ENCODE measurements around the gene PLP1. TPM values are rescaled to one million over a fixed set of nuclear protein-coding genes. Genes with fewer than 3 reads are reported as not detected.

Gene PLP1
- total and polyA plus RNA-seq, 2 of the 8 experiments (the other 6 are each of a cell fraction or from before 2014, with no cell fraction given): 49.2 to 218 TPM

GRCh38 chrX:103789004-103789403, 12.4 kb downstream of the PLP1 start:
- H4K5ac ChIP-seq (ENCODE audit: insufficient read length, low read depth, low read length): no peak overlapping the region
- H3K4me1 ChIP-seq (replicated peaks in 1 of 4; ENCODE audit: control insufficient read depth in 3 of 4, insufficient read depth in 4 of 4, low read length in 3 of 4): no peaks in the 10 kb centered on the region
- FAIRE-seq: no peak
- H3K23ac ChIP-seq (ENCODE audit: insufficient read length): no peak overlapping the region
- no peaks in the 10 kb centered on the region for H4K20me1 ChIP-seq (replicated peaks in 1 of 2; ENCODE audit: control insufficient read depth in 1 of 2, insufficient read depth in 2 of 2, low read length in 2 of 2)
- no peak overlapping the region for H2AK5ac ChIP-seq (ENCODE audit: low read depth, low read length)
- no peak overlapping the region for H3K18ac ChIP-seq (ENCODE audit: extremely low read depth, low read length)
- no peaks in the 10 kb centered on the region for H3K9me3 ChIP-seq (ENCODE audit: insufficient read depth in 2 of 2, low read depth in 1 of 2, low read length in 1 of 2)
- no peak overlapping the region for H3K4me2 ChIP-seq (ENCODE audit: insufficient read depth in 1 of 2, low read depth in 2 of 2, low read length in 2 of 2)
- no peak overlapping the region for H2BK20ac ChIP-seq (ENCODE audit: low read length)
- H3K9ac ChIP-seq (replicated peaks in 1 of 4; ENCODE audit: extremely low read depth in 1 of 4, low read depth in 3 of 4, low read length in 3 of 4): no peak overlapping the region
- CTCF ChIA-PET (ENCODE audit: partially characterized antibody): no interaction called here
- no peak overlapping the region for H4K91ac ChIP-seq (replicated peaks; ENCODE audit: insufficient read length, low read length)
- H3K27me3 ChIP-seq (replicated peaks in 1 of 4; ENCODE audit: control insufficient read depth in 3 of 4, extremely low read depth in 1 of 4, insufficient read depth in 3 of 4, low read length in 3 of 4): no peaks in the 10 kb centered on the region
- no peak overlapping the region for H2AFZ ChIP-seq (ENCODE audit: low read length)
- no peak overlapping the region for H3K27ac ChIP-seq (ENCODE audit: low read depth, low read length)
- H3K56ac ChIP-seq (replicated peaks; ENCODE audit: insufficient read length, low read depth, low read length): no peak overlapping the region
- no peak overlapping the region for H4K8ac ChIP-seq (ENCODE audit: extremely low read depth, insufficient read depth, low read length)
- no peak overlapping the region for H2BK5ac ChIP-seq (ENCODE audit: low read depth, low read length)
- H2BK15ac ChIP-seq (ENCODE audit: low read length): no peak overlapping the region
- no peak overlapping the region for H2BK120ac ChIP-seq (replicated peaks; ENCODE audit: low read depth, low read length)
- no peaks in the 10 kb centered on the region for H3K23me2 ChIP-seq (ENCODE audit: low read depth, low read length)
- H2BK12ac ChIP-seq (ENCODE audit: low read depth, low read length): no peak overlapping the region
- POLR2A ChIA-PET (ENCODE audit: partially characterized antibody): no interaction called here
- H3K4ac ChIP-seq (replicated peaks; ENCODE audit: insufficient read length, low read depth, low read length): no peak overlapping the region
- H3K79me1 ChIP-seq (ENCODE audit: low read depth, low read length): no peaks in the 10 kb centered on the region
- no peak for TF ChIP-seq JUND (IDR thresholded peaks at IDR 0.05; ENCODE audit: low read length)
- TF ChIP-seq GTF2F1 (IDR thresholded peaks at IDR 0.05; ENCODE audit: borderline replicate concordance, low read depth, low read length): no peak
- no peaks in the 10 kb centered on the region for H3K79me2 ChIP-seq (ENCODE audit: control insufficient read depth in 1 of 2, insufficient read depth in 2 of 2, low read length in 2 of 2)
- peaks cover 8 to 58% (median 31%) of the 10 kb centered on the region in 4 experiments for H3K36me3 ChIP-seq (ENCODE audit: control insufficient read depth in 2 of 4, insufficient read depth in 4 of 4, low read length in 3 of 4)
- H3K14ac ChIP-seq (ENCODE audit: insufficient read length): no peak overlapping the region
- no peak for DNase-seq (ENCODE audit: low read depth in 1 of 2, low spot score in 2 of 2)
- H3K4me3 ChIP-seq (ENCODE audit: extremely low read depth in 1 of 4, insufficient read depth in 2 of 4, low read depth in 3 of 4, low read length in 4 of 4): no peak overlapping the region
